Measurements from ENCODE around the gene TSPAN16.
"Not testable (repeated sequence)": the region's sequence is repeated elsewhere in the genome, so short reads cannot be mapped to it uniquely, and the experiment has no call there.

TSPAN16 gene

GRCh38 chr19:11345122-11345803 is 49.3 kb downstream of the TSPAN16 start:
- DNase-seq (ENCODE audit: low read depth), result no peak

DNA sequence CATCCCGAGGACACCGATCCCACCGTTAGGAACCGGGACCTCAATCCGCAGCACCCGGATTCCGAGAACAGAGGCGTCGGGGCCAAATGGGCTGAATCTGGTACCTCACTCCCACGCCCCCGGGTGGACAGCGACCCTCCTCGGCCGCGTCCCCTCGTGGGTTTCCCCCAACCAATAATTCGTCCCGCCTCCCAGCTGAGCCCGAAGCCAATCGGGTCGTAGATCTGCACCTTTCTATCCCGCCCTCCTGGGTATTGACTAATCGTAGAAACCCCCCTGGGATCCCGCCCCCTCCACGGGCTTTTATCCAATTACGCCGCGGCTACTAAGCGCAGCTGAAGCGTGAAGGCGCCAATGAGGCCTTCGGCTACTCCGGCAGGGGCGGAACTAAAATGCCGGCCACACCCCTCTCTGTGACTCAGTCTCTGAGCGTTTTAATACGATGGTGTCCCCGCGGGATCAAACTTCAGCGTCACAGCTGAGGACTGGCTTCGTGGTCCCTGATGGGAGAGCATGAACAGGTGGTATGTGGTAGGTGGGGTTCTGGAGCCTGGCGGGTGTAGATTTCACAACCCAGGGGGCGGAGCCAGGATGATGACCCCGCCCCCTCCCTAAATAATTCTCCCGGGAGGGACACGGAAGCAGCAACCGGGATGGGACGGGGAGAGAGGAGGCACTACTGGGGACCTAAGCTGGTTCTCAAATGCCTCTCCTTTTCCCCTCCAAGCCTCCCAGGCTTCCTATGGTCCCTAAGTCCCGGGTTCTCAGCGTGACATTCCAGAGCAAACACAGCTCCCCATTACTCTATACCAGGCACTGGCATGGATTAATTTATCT is 50.4 kb downstream of the TSPAN16 start, which contains the start of the genes CCDC159 and TMEM205:
Gene CCDC159, plus strand, starts transcription at position 416 of the 837 bp plus-strand sequence. Its CDS starts 88 bp downstream, at position 504.
Gene TMEM205, minus strand, starts transcription at position 165 of the 837 bp plus-strand sequence. CDS start 649 bp downstream, outside the sequence.
- DNase-seq (ENCODE audit: low read depth), result peak; percentile 97

DNA sequence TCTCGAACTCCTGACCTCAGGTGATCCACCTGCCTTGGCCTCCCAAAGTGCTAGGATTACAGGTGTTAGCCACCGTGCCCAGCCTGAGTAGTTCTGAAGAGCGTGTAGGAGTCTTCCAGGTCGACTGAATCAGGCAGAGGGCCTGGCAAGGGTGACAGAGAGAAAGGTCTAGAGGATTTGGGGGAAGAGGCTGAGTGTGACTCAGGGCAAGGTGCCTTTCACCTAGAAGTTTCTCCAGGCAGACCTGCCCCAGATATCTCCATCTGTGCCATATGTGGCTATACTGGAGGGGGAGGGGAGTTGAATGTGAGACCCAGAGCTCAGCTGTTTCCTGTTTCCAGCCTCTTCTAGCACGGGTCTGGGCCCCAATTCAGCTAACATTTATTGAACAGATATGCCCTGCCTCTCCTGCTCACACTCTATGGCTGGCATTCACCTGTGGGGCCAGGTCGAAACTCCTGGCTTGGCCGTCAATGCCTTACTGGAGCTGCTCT is 51.6 kb downstream of the TSPAN16 start:
- no peak for DNase-seq (ENCODE audit: low read depth)

- DNase-seq (ENCODE audit: low read depth), result no peak
These were observed 53.2 kb downstream of the TSPAN16 start for GRCh38 chr19:11349171-11349570.

GRCh38 chr19:11354102-11354501 is 58.1 kb downstream of the TSPAN16 start:
- not testable (repeated sequence) for DNase-seq (ENCODE audit: low read depth)

DNA sequence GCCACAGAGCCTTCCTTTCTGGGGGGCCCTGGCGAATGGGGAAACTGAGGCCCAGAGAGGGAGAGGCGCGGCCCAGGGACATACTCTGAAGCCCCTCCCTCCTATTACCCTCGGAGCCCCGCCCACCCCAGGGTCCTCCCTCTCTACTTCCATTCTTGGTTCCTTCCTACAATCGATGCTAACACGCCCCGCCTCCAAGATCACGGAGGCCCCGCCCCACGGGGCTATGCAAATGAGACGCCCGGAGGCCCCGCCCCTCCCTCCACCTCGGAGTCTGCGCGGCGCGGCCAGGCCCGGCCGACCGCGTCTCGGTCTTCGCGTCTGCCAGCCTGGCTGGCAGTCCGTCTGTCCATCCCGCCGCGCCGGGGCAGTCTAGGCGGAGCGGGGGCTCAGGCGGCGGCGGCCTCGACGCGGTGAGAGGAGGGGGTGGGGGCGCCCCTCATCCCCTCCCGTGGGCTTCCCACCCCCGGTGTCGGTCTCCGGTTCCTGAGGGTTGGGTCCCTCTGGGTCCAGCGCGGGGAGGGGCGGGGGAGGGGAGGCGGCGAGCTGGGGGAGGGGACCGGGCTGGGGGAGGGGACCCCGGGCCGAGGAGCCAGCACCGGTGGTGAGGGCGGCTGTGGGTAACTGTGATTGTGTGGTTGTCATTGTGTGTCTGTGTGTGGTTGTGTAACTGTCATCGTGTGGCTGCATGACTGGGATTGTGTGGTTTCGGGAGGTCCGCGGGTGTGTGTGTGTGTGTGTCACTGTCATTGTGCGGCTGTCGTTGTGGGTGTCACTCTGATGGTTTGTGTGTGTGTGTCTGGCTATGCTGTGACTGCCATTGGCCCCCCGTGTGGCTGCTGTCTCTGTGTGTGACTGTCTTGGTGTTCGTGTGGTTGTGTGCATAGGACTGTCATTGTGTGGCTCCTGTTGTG is 59.5 kb downstream of the TSPAN16 start, which contains the start of gene PLPPR2:
Gene PLPPR2, plus strand, starts transcription at position 273 of the 914 bp plus-strand sequence. CDS start 2,242 bp downstream, outside the sequence.
- DNase-seq (ENCODE audit: low read depth), result peak; percentile 72

DNA sequence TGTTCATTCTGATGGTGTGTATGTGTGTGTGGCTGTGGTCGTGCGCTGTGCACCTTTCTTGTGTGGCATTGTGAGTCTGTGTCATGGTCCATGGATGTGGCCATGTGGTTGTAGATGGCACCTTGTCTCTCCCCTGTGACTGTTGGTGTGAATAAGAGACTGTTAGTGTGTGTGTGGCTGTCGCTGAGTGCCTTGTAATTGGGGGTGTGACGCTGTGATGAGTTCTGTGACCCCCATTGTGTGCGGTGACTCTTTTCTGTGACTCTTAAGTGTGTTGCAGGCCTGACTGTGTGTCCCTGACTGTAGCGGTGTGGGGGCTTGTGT is 60.1 kb downstream of the TSPAN16 start:
- DNase-seq (ENCODE audit: low read depth), result no peak

GRCh38 chr19:11356676-11357550 is 61.0 kb downstream of the TSPAN16 start:
- DNase-seq (ENCODE audit: low read depth), result no peak

GRCh38 chr19:11359421-11359820 is 63.5 kb downstream of the TSPAN16 start:
- DNase-seq (ENCODE audit: low read depth), result no peak

- DNase-seq (ENCODE audit: low read depth), result no peak
These were observed 65.2 kb downstream of the TSPAN16 start for GRCh38 chr19:11361037-11361770.

DNA sequence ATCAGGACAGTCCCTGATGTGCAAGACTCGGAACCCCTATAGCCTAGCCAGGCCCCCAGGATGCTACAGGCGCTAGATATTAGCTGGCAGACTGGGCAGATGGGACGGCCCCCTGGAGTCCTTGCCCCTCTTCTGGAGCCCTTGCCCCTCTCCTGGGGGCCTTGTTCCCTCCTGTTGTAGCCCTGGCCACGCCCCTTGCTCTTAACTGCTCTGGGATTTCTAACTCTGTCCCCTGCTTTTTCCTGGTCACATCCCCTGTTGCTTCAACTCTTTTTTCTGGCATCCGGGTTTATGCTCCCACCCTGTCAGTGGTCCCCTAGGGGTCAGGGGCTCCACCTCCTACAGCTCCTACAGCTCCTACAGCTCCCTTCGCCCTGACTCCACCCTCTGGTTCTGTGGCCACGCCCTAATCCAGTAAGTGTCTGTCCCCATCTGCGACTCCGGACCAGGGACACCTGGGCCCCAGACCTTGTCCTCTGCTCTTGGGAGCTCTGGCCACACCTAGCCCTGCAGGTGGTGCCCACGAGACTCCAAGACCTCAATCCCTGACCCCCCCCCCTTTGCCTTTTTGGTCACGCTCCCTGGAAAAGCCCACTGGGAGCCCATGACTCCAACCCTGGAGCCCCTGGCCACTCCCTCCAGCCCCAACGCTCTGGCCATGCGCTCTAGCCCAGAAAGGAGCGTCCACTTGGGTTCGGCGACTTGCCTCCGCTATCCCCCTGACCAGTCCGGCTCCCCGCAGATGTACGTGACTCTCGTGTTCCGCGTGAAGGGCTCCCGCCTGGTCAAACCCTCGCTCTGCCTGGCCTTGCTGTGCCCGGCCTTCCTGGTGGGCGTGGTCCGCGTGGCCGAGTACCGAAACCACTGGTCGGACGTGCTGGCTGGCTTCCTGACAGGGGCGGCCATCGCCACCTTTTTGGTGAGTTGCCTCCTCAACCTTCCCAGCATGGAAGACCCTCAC is 66.1 kb downstream of the TSPAN16 start:
- no peak for DNase-seq (ENCODE audit: low read depth)

- DNase-seq (ENCODE audit: low read depth), result no peak
These were observed 67.9 kb downstream of the TSPAN16 start for GRCh38 chr19:11363881-11364280.

DNA sequence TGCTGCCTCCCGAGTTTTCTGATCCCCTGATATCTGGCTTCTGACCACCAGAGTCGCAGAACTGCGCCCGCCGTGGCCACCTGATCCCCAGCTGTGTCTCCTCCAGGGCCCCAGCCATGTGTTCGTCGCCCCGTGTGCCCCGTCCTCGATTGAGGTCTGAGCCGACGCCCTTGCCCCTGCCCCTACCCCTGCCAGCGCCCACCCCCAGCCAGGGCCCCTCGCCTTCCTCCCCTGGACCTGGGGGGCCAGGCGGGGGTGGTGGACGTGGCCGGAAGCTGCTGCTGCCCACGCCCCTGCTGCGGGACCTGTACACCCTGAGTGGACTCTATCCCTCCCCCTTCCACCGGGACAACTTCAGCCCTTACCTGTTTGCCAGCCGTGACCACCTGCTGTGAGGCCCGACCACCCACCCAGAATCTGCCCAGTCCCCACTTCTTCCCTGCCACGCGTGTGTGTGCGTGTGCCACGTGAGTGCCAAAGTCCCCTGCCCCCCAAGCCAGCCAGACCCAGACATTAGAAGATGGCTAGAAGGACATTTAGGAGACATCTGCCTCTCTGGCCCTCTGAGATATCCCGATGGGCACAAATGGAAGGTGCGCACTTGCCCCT is 68.4 kb downstream of the TSPAN16 start:
- DNase-seq (ENCODE audit: low read depth), result no peak

- no peak for DNase-seq (ENCODE audit: low read depth)
These were observed 69.0 kb downstream of the TSPAN16 start for GRCh38 chr19:11364935-11365334.
